ENCODE data around the gene CEBPA.

The CEBPA gene

DNA sequence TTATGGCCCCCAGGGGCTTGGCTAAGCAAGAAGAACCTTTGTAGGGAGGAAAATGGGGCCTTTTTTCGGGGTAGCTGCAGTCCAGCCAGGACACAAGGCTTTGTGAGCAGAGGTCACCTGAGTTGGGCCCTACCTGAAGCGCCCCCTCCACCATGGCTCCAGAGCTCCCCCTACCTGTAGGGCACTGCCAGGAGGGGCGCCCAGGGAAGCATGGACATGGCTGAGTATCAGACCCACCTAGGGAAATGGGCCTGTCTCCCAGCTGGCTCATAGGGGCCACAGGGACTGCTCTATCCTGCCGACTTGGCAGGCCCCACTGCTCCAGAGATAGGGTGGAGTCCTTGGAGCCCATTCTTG is 9.0 kb upstream of the CEBPA start:
- peak overlapping the region; percentile 63 for H3K27ac ChIP-seq (replicated peaks)
- TF ChIP-seq GABPA (IDR thresholded peaks at IDR 0.05; ENCODE audit: low read depth), result no peak
- TF ChIP-seq, protein P1, sequence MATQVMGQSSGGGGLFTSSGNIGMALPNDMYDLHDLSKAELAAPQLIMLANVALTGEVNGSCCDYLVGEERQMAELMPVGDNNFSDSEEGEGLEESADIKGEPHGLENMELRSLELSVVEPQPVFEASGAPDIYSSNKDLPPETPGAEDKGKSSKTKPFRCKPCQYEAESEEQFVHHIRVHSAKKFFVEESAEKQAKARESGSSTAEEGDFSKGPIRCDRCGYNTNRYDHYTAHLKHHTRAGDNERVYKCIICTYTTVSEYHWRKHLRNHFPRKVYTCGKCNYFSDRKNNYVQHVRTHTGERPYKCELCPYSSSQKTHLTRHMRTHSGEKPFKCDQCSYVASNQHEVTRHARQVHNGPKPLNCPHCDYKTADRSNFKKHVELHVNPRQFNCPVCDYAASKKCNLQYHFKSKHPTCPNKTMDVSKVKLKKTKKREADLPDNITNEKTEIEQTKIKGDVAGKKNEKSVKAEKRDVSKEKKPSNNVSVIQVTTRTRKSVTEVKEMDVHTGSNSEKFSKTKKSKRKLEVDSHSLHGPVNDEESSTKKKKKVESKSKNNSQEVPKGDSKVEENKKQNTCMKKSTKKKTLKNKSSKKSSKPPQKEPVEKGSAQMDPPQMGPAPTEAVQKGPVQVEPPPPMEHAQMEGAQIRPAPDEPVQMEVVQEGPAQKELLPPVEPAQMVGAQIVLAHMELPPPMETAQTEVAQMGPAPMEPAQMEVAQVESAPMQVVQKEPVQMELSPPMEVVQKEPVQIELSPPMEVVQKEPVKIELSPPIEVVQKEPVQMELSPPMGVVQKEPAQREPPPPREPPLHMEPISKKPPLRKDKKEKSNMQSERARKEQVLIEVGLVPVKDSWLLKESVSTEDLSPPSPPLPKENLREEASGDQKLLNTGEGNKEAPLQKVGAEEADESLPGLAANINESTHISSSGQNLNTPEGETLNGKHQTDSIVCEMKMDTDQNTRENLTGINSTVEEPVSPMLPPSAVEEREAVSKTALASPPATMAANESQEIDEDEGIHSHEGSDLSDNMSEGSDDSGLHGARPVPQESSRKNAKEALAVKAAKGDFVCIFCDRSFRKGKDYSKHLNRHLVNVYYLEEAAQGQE (IDR thresholded peaks at IDR 0.05; ENCODE audit: insufficient replicate concordance, low read depth), result no peak
- no peak for TF ChIP-seq POLR2AphosphoS5 (IDR thresholded peaks at IDR 0.05; ENCODE audit: low read depth)
- H3K27me3 ChIP-seq (ENCODE audit: insufficient read depth, poor library complexity, severe bottlenecking), result no peaks in the 10 kb centered on the region

GRCh38 chr19:33310606-33311325 is 8.4 kb upstream of the CEBPA start:
- DNase-seq (ENCODE audit: low read depth in 1 of 2, low spot score in 1 of 2), result no peak
- Histone ChIP-seq H3K4me3 (replicated peaks; ENCODE audit: insufficient read depth, low read length) (no peak overlapping the region), H3K27me3 (ENCODE audit: insufficient read depth, poor library complexity, severe bottlenecking) (no peaks in the 10 kb centered on the region), H3K27ac (replicated peaks) (no peak overlapping the region; the same call in 1 of the 2 replicates)
- TF ChIP-seq POLR2AphosphoS5 (IDR thresholded peaks at IDR 0.05; ENCODE audit: low read depth) (no peak), SPI1 (IDR thresholded peaks at IDR 0.05; ENCODE audit: borderline replicate concordance, low read depth) (no peak), GABPA (IDR thresholded peaks at IDR 0.05; ENCODE audit: low read depth) (no peak)
- TF ChIP-seq, protein P1 (IDR thresholded peaks at IDR 0.05; ENCODE audit: insufficient replicate concordance, low read depth), result no peak
- TF ChIP-seq, protein P2, sequence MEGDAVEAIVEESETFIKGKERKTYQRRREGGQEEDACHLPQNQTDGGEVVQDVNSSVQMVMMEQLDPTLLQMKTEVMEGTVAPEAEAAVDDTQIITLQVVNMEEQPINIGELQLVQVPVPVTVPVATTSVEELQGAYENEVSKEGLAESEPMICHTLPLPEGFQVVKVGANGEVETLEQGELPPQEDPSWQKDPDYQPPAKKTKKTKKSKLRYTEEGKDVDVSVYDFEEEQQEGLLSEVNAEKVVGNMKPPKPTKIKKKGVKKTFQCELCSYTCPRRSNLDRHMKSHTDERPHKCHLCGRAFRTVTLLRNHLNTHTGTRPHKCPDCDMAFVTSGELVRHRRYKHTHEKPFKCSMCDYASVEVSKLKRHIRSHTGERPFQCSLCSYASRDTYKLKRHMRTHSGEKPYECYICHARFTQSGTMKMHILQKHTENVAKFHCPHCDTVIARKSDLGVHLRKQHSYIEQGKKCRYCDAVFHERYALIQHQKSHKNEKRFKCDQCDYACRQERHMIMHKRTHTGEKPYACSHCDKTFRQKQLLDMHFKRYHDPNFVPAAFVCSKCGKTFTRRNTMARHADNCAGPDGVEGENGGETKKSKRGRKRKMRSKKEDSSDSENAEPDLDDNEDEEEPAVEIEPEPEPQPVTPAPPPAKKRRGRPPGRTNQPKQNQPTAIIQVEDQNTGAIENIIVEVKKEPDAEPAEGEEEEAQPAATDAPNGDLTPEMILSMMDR (IDR thresholded peaks at IDR 0.05; ENCODE audit: insufficient read depth, low read length), result no peak

More for the DNA sequence above, 9.0 kb upstream of the CEBPA start:
- H3K4me3 ChIP-seq (replicated peaks; ENCODE audit: insufficient read depth, low read length), result no peak overlapping the region
- peak in 1 of 2 experiments; percentile 38 for DNase-seq (ENCODE audit: low read depth in 1 of 2, low spot score in 1 of 2)

GRCh38 chr19:33309826-33310225 is 7.5 kb upstream of the CEBPA start:
- no peak overlapping the region for H3K4me3 ChIP-seq (replicated peaks; ENCODE audit: insufficient read depth, low read length)
- no peak for DNase-seq (ENCODE audit: low read depth in 1 of 2, low spot score in 1 of 2)
- TF ChIP-seq, protein P1 (IDR thresholded peaks at IDR 0.05; ENCODE audit: insufficient replicate concordance, low read depth), result no peak
- TF ChIP-seq, protein P2 (IDR thresholded peaks at IDR 0.05; ENCODE audit: insufficient read depth, low read length), result no peak
- H3K27me3 ChIP-seq (ENCODE audit: insufficient read depth, poor library complexity, severe bottlenecking), result no peaks in the 10 kb centered on the region
- H3K27ac ChIP-seq (replicated peaks), result no peak overlapping the region

All from HL-60 (cell line).